Measurements from ENCODE around the gene NFIX.
A peak's percentile ranks its signal among the peaks of the same experiment; 100 is the strongest.

The NFIX gene

GRCh38 chr19:13040948-13041292 lies 45.6 kb downstream of the NFIX start:
- no peak for TF ChIP-seq CTCF (conservative IDR thresholded peaks at IDR 0.05)
- H3K27ac ChIP-seq: peak overlapping the region; percentile 4; the same call in 1 of the 2 replicates

- no peak overlapping the region for H3K27ac ChIP-seq
- TF ChIP-seq CTCF (conservative IDR thresholded peaks at IDR 0.05) (no peak), ZFX (IDR thresholded peaks at IDR 0.05) (no peak)
These were observed 47.3 kb downstream of the NFIX start for GRCh38 chr19:13042443-13043130.

- H3K27ac ChIP-seq: peak overlapping the region; percentile 2; the same call in 1 of the 2 replicates
- TF ChIP-seq ZFX (IDR thresholded peaks at IDR 0.05) (no peak), CTCF (conservative IDR thresholded peaks at IDR 0.05) (no peak)
These were observed 48.0 kb downstream of the NFIX start for GRCh38 chr19:13043285-13043684.

GRCh38 chr19:13044231-13044836 lies 49.1 kb downstream of the NFIX start:
- H3K27ac ChIP-seq: no peak overlapping the region
- TF ChIP-seq ZFX (IDR thresholded peaks at IDR 0.05) (no peak), CTCF (conservative IDR thresholded peaks at IDR 0.05) (no peak)

GRCh38 chr19:13045812-13046211 lies 50.5 kb downstream of the NFIX start:
- no peak for TF ChIP-seq ZFX (IDR thresholded peaks at IDR 0.05)
- TF ChIP-seq CTCF (conservative IDR thresholded peaks at IDR 0.05): no peak
- H3K27ac ChIP-seq: no peak overlapping the region

- H3K27ac ChIP-seq: peak overlapping the region; percentile 12
- TF ChIP-seq ZFX (IDR thresholded peaks at IDR 0.05) (no peak), CTCF (conservative IDR thresholded peaks at IDR 0.05) (no peak)
These were observed 52.1 kb downstream of the NFIX start for GRCh38 chr19:13047374-13047773.

- TF ChIP-seq CTCF (conservative IDR thresholded peaks at IDR 0.05) (no peak), ZFX (IDR thresholded peaks at IDR 0.05) (no peak)
These were observed 55.0 kb downstream of the NFIX start for GRCh38 chr19:13050274-13050673.

More at GRCh38 chr19:13050274-13050673, 55.0 kb downstream of the NFIX start:
- H3K27ac ChIP-seq: peak overlapping the region; percentile 68

All from C4-2B (cell line).